ENCODE data around the gene LIN37. TPM values are rescaled to one million over a fixed set of nuclear protein-coding genes. Genes with fewer than 3 reads are reported as not detected.

The LIN37 gene
- total RNA-seq, 1 donor from 2014 or later = 6.2 TPM

DNA sequence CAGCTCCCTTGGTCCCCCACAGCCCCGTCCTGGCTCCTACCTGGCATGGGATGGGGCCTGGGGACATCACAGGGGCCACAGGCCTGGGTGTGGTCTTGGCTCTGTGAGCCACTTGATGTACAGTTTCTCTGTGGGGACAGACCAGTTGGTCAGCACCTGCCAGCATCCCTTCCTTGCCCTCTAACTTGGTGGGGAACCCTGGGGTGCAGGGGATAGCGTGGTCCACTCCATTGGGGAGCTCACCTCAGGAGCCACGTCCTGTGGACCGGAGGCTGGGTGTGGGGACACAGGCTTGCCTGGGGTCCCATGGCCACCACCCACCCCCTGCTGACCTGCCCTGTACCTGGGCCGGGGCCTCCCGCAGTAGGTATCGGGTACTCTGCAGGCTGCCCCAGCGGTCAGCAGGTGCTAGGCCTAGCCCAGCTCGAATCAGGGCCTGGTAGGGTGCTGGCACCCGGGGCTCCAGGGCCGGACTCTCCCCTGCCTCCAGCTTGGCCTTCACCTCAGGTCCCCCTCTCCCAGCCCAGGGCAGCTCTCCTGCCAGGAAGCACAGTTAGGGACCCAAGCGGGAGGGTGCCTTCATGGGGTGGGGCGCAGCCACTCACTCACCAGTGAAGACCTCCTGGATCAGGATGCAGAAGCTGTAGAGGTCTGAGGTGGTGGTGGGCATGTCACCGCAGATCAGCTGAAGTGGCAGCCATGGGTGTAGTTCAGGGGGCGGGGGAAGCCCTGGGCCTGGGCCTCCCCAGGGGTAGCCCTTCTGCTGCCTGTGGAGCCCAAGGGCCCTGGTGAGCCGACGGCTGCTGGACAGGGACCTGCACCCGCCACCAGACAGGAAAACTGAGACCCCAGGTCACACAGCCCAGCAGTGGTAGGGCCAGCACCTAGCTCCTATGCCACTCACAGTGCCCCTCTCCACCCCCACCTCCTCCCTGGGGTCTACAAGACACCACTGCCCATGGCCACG is 41.9 kb downstream of the LIN37 start:
- Histone ChIP-seq H3K27me3 (ENCODE audit: low read depth) (peaks cover 29% of the 10 kb centered on the region), H3K4me1 (no peaks in the 10 kb centered on the region), H3K9me3 (replicated peaks) (no peaks in the 10 kb centered on the region), H3K36me3 (no peaks in the 10 kb centered on the region), H3K27ac (replicated peaks) (no peak overlapping the region), H3K4me3 (no peak overlapping the region)
- no peak for DNase-seq
- intact Hi-C loops (cut with micrococcal nuclease) = no loop called here
- TF ChIP-seq, protein P1, sequence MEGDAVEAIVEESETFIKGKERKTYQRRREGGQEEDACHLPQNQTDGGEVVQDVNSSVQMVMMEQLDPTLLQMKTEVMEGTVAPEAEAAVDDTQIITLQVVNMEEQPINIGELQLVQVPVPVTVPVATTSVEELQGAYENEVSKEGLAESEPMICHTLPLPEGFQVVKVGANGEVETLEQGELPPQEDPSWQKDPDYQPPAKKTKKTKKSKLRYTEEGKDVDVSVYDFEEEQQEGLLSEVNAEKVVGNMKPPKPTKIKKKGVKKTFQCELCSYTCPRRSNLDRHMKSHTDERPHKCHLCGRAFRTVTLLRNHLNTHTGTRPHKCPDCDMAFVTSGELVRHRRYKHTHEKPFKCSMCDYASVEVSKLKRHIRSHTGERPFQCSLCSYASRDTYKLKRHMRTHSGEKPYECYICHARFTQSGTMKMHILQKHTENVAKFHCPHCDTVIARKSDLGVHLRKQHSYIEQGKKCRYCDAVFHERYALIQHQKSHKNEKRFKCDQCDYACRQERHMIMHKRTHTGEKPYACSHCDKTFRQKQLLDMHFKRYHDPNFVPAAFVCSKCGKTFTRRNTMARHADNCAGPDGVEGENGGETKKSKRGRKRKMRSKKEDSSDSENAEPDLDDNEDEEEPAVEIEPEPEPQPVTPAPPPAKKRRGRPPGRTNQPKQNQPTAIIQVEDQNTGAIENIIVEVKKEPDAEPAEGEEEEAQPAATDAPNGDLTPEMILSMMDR (IDR thresholded peaks at IDR 0.05; ENCODE audit: borderline replicate concordance) = no peak

GRCh38 chr19:35790981-35791813 is 42.8 kb downstream of the LIN37 start:
- no peak for DNase-seq
- Histone ChIP-seq H3K27me3 (ENCODE audit: low read depth) (peaks cover 39% of the 10 kb centered on the region), H3K4me1 (no peaks in the 10 kb centered on the region), H3K36me3 (no peaks in the 10 kb centered on the region), H3K4me3 (no peak overlapping the region), H3K9me3 (replicated peaks) (no peaks in the 10 kb centered on the region), H3K27ac (replicated peaks) (no peak overlapping the region)
- TF ChIP-seq, protein P1 (IDR thresholded peaks at IDR 0.05; ENCODE audit: borderline replicate concordance) = peak; percentile 10
- intact Hi-C loops (cut with micrococcal nuclease) = no loop called here

GRCh38 chr19:35791814-35792279 is 43.5 kb downstream of the LIN37 start:
- H3K4me1 ChIP-seq = no peaks in the 10 kb centered on the region
- TF ChIP-seq, protein P1 (IDR thresholded peaks at IDR 0.05; ENCODE audit: borderline replicate concordance) = no peak
- intact Hi-C loops (cut with micrococcal nuclease) = no loop called here
- H3K36me3 ChIP-seq = no peaks in the 10 kb centered on the region
- no peak overlapping the region for H3K4me3 ChIP-seq
- no peaks in the 10 kb centered on the region for H3K9me3 ChIP-seq (replicated peaks)
- H3K27me3 ChIP-seq (ENCODE audit: low read depth) = peaks cover 45% of the 10 kb centered on the region
- DNase-seq = no peak
- H3K27ac ChIP-seq (replicated peaks) = no peak overlapping the region

DNA sequence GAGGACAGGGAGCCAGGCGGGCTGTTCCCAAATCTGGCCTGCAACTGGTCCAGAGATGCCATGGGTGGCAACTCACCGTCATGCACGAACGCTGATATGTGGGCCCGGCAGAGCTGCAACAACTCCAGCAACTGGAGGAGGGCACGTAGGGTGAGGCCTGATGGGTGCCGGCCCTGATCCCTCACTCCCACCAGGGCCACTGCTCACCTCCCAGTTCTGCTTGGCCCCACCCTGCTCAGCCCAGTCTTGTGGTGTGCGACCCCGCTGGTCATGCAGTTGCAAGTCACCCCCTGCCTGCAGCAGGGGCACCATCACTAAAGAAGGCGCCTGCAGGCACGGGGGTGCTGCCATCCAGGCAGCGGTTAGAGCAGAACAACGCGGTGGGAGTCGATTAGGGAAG is 43.9 kb downstream of the LIN37 start:
- Histone ChIP-seq H3K4me1 (no peaks in the 10 kb centered on the region), H3K4me3 (no peak overlapping the region), H3K27ac (replicated peaks) (no peak overlapping the region), H3K27me3 (ENCODE audit: low read depth) (peaks cover 50% of the 10 kb centered on the region), H3K36me3 (no peaks in the 10 kb centered on the region), H3K9me3 (replicated peaks) (no peaks in the 10 kb centered on the region)
- no peak for DNase-seq
- TF ChIP-seq, protein P1 (IDR thresholded peaks at IDR 0.05; ENCODE audit: borderline replicate concordance) = no peak
- intact Hi-C loops (cut with micrococcal nuclease) = no loop called here

GRCh38 chr19:35792888-35793287 is 44.5 kb downstream of the LIN37 start:
- peaks cover 56% of the 10 kb centered on the region for H3K27me3 ChIP-seq (ENCODE audit: low read depth)
- TF ChIP-seq, protein P1 (IDR thresholded peaks at IDR 0.05; ENCODE audit: borderline replicate concordance) = no peak
- H3K27ac ChIP-seq (replicated peaks) = no peak overlapping the region
- DNase-seq = no peak
- no peak overlapping the region for H3K4me3 ChIP-seq
- no peaks in the 10 kb centered on the region for H3K4me1 ChIP-seq
- H3K36me3 ChIP-seq = no peaks in the 10 kb centered on the region
- H3K9me3 ChIP-seq (replicated peaks) = no peaks in the 10 kb centered on the region
- intact Hi-C loops (cut with micrococcal nuclease) = no loop called here
